Lung (tissue), 12 donors: ENCODE measurements around the gene RABGGTA. TPM values are rescaled to one million over a fixed set of nuclear protein-coding genes. Genes with fewer than 3 reads are reported as not detected.

ENCODE experiments used
- ATAC-seq: fragments of 200-7000 bp; cut with Tn5 transposase; one replicate; pipeline ENCODE4 v1.9.1; 2020; ENCODE audit warnings: moderate number of reproducible peaks; ENCODE audit not compliant: insufficient read depth, low FRiP score
- DNase-seq, 3 donors: peaks; one replicate each; pipeline ENCODE4 v3.0.0-alpha.2; 2013 to 2017
- H3K27ac ChIP-seq, 2 donors: one replicate each; pipeline ENCODE4 v1.5.1; 2013; ENCODE audit warnings: mild to moderate bottlenecking in 2 of 2, moderate library complexity in 2 of 2, control low read depth in 1 of 2, inconsistent platforms in 1 of 2, low read depth in 1 of 2, low read length in 1 of 2
- H3K27me3 ChIP-seq, 3 donors: one replicate each; pipeline ENCODE4 v1.5.1; 2013; ENCODE audit warnings: low read length in 2 of 3; ENCODE audit not compliant: control insufficient read depth in 3 of 3, insufficient read depth in 3 of 3
- H3K36me3 ChIP-seq, 4 donors: one replicate each; pipeline ENCODE4 v1.5.1; 2013; ENCODE audit warnings: low read length in 4 of 4, mild to moderate bottlenecking in 1 of 4, moderate library complexity in 1 of 4; ENCODE audit not compliant: control insufficient read depth in 4 of 4, insufficient read depth in 4 of 4
- H3K4me1 ChIP-seq, 5 donors: one replicate each; pipeline ENCODE4 v1.5.1; 2013; ENCODE audit warnings: low read length in 5 of 5, mild to moderate bottlenecking in 2 of 5, moderate library complexity in 1 of 5; ENCODE audit not compliant: control insufficient read depth in 5 of 5, insufficient read depth in 5 of 5
- H3K4me3 ChIP-seq: one replicate; pipeline ENCODE4 v1.5.1; 2013; ENCODE audit warnings: mild to moderate bottlenecking, control low read depth, moderate library complexity
- H3K9ac ChIP-seq, 2 donors: one replicate each; pipeline ENCODE4 v1.5.1; 2013; ENCODE audit warnings: low read length in 2 of 2, control low read depth in 1 of 2; ENCODE audit not compliant: insufficient read depth in 1 of 2
- H3K9me3 ChIP-seq, 4 donors: one replicate each; pipeline ENCODE4 v1.5.1; 2013; ENCODE audit warnings: low read length in 3 of 4, mild to moderate bottlenecking in 1 of 4, moderate library complexity in 1 of 4; ENCODE audit not compliant: control insufficient read depth in 4 of 4, insufficient read depth in 3 of 4
- WGBS, 2 donors: extraction: QIAGEN DNeasy Blood & Tissue Kit; methylation state at CpG; one replicate each; pipeline ENCODE4 v1.1.7; 2013; 5-methylcytosine and 5-hydroxymethylcytosine counted together
- polyA plus RNA-seq, 2 donors: library from polyadenylated mRNA; stranded (reverse); fragments of 200-250 nt; gene quantifications; one replicate each; pipeline ENCODE4 v1.2.1, GENCODE V29; 2013
- total RNA-seq, 2 donors: library from RNA; depleted of rRNA in 1 of 2; stranded (reverse); fragments of >200 nt in 1 of 2; gene quantifications; one replicate each; pipeline ENCODE4 v1.2.1, GENCODE V29; 2014 to 2021
- TF ChIP-seq, protein P1 (sequence below): IDR thresholded peaks from 2 replicates; pipeline ENCODE4 v1.5.1; 2012; ENCODE audit warnings: mild to moderate bottlenecking; ENCODE audit errors: control extremely low read depth, extremely low read depth
- donor health status: control.
- donor health status: control.
- donor health status: Bipolar disorder and iron deficiency.
- donor health status: healthy.
- donor health status: DM: yes; HTN: yes; CAD: no.

The RABGGTA gene
- total and polyA plus RNA-seq, 4 donors, result 19.7 to 55.8 (median 42.9) TPM

DNA sequence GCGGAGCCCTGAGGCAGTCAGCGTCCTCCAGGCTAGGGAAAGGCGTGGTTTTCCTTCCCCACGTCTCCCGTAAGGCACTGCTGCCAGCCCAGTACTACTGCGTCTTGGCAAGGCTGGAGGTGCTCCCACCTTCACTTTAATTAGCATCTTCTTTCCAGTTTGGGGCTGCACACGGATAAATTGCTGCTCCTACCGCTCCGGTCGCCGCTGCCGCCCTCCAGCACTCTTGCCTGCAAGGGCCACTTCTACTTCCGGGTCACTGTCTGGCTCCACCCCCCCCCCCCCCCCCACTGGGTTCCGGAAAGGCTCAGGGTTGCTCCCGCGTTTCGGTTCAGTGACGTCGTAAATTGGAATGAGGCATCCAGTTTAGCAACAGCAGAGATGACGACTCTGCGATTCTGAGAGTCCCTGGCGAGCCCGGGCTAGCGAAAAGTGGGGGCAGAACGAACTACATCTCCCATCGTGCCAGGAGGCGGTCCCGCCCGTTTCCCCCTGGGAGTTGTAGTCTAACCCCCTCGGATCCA lies 39.2 kb downstream of the RABGGTA start, which contains the start of gene NEDD8:
Gene NEDD8, minus strand, starts transcription at position 247 of the 524 bp plus-strand sequence. Its CDS starts 100 bp downstream, at position 147.
- Histone ChIP-seq H3K4me3 (peak within 1 kb of the TSS; percentile 84), H3K9me3 (no peaks in the 10 kb centered on the region), H3K27ac (peak within 1 kb of the TSS; percentile 75 to 96), H3K4me1 (peaks cover 10 to 21% (median 16%) of the 10 kb centered on the region in 5 donors), H3K27me3 (no peaks in the 10 kb centered on the region), H3K9ac (peak within 1 kb of the TSS; percentile 69 to 84), H3K36me3 (peaks cover 9 to 27% (median 14%) of the 10 kb centered on the region in 4 donors)
- 0% methylated on average over 30 of the region's 30 CpGs for WGBS, 2 donors
- DNase-seq (peak; percentile 92 to 96 (median 96)), ATAC-seq (peak; percentile 86)
- TF ChIP-seq, protein P1, sequence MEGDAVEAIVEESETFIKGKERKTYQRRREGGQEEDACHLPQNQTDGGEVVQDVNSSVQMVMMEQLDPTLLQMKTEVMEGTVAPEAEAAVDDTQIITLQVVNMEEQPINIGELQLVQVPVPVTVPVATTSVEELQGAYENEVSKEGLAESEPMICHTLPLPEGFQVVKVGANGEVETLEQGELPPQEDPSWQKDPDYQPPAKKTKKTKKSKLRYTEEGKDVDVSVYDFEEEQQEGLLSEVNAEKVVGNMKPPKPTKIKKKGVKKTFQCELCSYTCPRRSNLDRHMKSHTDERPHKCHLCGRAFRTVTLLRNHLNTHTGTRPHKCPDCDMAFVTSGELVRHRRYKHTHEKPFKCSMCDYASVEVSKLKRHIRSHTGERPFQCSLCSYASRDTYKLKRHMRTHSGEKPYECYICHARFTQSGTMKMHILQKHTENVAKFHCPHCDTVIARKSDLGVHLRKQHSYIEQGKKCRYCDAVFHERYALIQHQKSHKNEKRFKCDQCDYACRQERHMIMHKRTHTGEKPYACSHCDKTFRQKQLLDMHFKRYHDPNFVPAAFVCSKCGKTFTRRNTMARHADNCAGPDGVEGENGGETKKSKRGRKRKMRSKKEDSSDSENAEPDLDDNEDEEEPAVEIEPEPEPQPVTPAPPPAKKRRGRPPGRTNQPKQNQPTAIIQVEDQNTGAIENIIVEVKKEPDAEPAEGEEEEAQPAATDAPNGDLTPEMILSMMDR, result no peak

DNA sequence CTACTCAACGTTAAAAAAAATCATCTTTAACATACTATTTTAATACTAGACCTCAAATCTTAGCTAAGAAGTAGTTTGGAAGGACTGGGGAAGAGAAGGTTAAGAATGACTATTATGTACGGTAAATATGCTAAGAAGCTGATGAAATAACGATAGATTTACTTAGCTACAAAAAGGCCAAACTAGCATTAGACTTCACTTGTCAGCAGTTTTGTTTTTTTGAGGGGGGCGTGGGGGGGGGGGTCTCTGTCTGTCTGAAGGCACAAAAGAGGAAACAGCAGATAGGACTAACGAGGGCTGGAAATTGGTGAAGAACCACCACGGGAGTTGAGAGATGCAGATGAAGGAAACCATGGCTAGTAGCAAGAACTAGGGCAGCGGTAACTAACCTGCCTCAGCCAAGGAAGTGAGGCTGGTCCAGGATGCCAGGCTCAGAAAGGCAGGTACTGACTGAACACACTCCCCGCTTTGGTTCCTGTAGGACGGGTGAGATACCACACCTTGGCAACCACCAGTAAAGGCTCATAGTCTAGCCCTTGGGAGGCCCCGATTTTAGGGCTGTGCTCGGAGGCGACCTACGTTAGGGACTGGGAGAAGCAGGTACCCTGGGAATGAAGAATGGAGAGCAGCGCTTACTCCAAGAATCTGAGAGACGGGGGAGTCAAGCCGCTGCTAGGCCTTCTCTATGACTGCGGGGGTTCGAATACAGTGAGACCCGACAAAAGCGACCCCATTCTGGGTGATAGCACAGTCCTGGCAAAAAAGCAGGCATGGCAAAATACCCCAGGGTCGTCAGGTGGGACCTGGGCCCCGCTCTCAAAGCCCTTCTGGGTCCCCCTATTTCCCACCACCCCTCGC lies 39.9 kb downstream of the RABGGTA start:
- Histone ChIP-seq H3K4me1 (peaks cover 10 to 21% (median 16%) of the 10 kb centered on the region in 5 donors), H3K4me3 (peak overlapping the region; percentile 84), H3K9ac (peak overlapping the region; percentile 69 to 84), H3K27me3 (no peaks in the 10 kb centered on the region), H3K27ac (peak overlapping the region; percentile 75 to 96), H3K36me3 (peaks cover 4 to 20% (median 8%) of the 10 kb centered on the region in 4 donors), H3K9me3 (no peaks in the 10 kb centered on the region)
- DNase-seq, result no peak
- 10 to 11% methylated on average over 23 of the region's 23 CpGs for WGBS, 2 donors
- TF ChIP-seq, protein P1, result no peak
- peak; percentile 54 for ATAC-seq

- H3K27ac ChIP-seq, result no peak overlapping the region
- H3K27me3 ChIP-seq, result no peaks in the 10 kb centered on the region
- TF ChIP-seq, protein P1, result no peak
- no peak for ATAC-seq
- DNase-seq, result no peak
- WGBS, 2 donors, result 0 to 55% methylated on average over 1 of the region's 1 CpG
- H3K9ac ChIP-seq, result no peak overlapping the region
- H3K9me3 ChIP-seq, result no peaks in the 10 kb centered on the region
- H3K4me3 ChIP-seq, result no peak overlapping the region
- H3K4me1 ChIP-seq, result peaks cover 10 to 19% (median 13%) of the 10 kb centered on the region in 5 donors
- H3K36me3 ChIP-seq, result peaks cover 0 to 3% (median 0%) of the 10 kb centered on the region in 4 donors
Observed at GRCh38 chr14:24228902-24229301, 42.5 kb downstream of the RABGGTA start.
